BJ (cell line): ENCODE measurements around the gene FRZB. TPM values are rescaled to one million over a fixed set of nuclear protein-coding genes. Genes with fewer than 3 reads are reported as not detected.

Experiments used
- CTCF ChIA-PET: fragments of 350-600 bp; formaldehyde crosslinking; extraction: SDS; loops from one replicate; lab custom pipeline; 2021; ENCODE audit warnings: antibody characterized with exemption, inconsistent platforms; lab: Yijun Ruan, JAX
- POLR2A ChIA-PET: fragments of 300-600 bp; sonication (Branson Sonifier 250); formaldehyde crosslinking; extraction: SDS; loops from one replicate; lab custom pipeline; 2021; ENCODE audit warnings: antibody characterized with exemption; lab: Charles Lee
- DNase-seq: peaks from one replicate; pipeline ENCODE4 v3.0.0-alpha.2; 2011; ENCODE audit warnings: low read depth
- H3K27me3 ChIP-seq: 2 replicates; pipeline ENCODE4 v1.6.0; 2011; ENCODE audit warnings: low read length; ENCODE audit not compliant: control insufficient read depth, insufficient read depth
- H3K36me3 ChIP-seq: 2 replicates; pipeline ENCODE4 v1.5.1; 2011; ENCODE audit warnings: low read length; ENCODE audit not compliant: control insufficient read depth, insufficient read depth
- H3K4me3 ChIP-seq: 2 replicates; pipeline ENCODE4 v1.5.1; 2011; ENCODE audit warnings: low read depth, mild to moderate bottlenecking, control low read depth, low read length
- polyA plus RNA-seq: library from polyadenylated mRNA; depleted of rRNA; stranded (reverse); fragments of >200 nt; gene quantifications from 2 replicates; pipeline ENCODE4 v1.2.3, GENCODE V29; 2011
- TF ChIP-seq, protein P1 (sequence below): IDR thresholded peaks from 2 replicates; pipeline ENCODE4 v1.5.1; 2011; ENCODE audit warnings: low read depth, mild to moderate bottlenecking, control low read depth, inconsistent platforms, low read length, moderate library complexity; ENCODE audit not compliant: insufficient read depth

Gene FRZB
- polyA plus RNA-seq, 1 experiment, result 0.28 TPM

DNA sequence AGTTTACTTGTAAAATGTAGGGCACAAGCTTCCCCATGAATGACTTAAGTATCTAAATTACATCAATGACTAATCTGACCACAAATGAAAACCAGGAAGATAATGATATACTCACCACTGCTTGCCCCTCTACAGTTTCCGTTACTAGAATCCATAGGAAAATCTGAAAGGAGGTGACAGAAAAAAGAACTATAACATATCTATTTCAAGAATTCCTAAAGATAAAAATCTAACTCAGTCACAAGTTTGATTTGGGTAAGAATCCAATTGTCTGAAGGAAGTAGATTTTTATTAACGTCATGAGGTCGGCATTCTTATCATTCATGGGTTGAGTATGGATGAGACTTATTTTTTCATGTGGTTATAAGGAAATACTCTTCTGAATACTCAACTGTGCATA, 7.8 kb downstream of the FRZB start:
- Histone ChIP-seq H3K4me3 (no peak overlapping the region), H3K27me3 (no peaks in the 10 kb centered on the region), H3K36me3 (no peaks in the 10 kb centered on the region)
- TF ChIP-seq, protein P1, sequence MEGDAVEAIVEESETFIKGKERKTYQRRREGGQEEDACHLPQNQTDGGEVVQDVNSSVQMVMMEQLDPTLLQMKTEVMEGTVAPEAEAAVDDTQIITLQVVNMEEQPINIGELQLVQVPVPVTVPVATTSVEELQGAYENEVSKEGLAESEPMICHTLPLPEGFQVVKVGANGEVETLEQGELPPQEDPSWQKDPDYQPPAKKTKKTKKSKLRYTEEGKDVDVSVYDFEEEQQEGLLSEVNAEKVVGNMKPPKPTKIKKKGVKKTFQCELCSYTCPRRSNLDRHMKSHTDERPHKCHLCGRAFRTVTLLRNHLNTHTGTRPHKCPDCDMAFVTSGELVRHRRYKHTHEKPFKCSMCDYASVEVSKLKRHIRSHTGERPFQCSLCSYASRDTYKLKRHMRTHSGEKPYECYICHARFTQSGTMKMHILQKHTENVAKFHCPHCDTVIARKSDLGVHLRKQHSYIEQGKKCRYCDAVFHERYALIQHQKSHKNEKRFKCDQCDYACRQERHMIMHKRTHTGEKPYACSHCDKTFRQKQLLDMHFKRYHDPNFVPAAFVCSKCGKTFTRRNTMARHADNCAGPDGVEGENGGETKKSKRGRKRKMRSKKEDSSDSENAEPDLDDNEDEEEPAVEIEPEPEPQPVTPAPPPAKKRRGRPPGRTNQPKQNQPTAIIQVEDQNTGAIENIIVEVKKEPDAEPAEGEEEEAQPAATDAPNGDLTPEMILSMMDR, result no peak
- CTCF ChIA-PET, result no interaction called here
- POLR2A ChIA-PET, result no interaction called here
- no peak for DNase-seq

DNA sequence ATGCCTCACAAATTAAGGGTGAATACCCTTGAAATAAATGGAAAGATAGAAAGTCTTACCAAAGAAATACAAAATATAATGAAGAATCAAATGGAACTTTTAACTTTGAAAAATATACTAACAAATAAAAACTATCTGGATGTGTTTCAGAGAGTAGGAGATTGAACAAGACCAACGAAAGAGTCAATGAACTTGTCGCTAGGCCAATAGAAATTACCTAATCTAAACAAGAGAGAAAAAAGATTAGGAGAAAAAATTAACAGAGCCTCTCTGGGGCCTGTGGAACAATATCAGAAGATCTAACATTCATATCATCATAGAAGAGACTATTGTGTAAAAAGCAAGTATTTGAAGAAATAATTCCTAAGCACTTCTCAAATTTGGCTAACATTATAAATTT, 11.1 kb downstream of the FRZB start:
- DNase-seq, result no peak
- CTCF ChIA-PET, result no interaction called here

DNA sequence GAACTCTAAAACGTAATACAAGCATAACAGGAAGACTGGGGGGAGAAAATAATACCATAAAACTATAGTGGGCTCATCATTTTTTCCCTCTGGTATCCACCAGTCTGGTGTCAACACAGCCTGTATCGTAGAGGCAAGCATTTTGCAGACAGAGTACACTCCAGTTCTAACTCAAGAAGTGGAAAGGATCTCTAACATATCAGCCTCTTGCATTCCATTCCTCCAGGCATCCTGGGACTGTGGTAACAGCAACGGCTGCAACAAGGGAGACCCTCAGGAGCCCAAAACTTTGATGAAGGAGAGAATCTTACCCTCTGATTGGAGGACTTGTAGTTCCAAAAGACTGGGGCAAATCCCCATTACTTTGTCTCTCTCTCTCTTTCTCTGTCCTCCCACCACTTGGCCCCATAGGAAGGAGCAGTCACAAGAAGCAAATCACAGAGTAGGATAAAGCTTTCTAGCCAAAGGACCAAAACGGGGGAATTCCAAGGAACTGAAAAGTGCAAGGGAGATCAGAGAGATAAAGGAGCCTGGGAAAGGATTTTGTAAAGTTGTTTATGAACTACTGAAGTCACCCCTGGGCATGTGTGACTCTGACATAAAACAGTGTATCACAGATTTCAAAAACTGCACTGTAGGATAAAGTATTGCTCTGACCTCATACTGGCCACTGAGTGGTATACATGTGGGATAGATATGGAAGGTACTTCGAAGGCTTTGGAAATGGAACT, 11.9 kb downstream of the FRZB start:
- POLR2A ChIA-PET, result no interaction called here
- no peak overlapping the region for H3K4me3 ChIP-seq
- CTCF ChIA-PET, result no interaction called here
- no peak for DNase-seq
- no peaks in the 10 kb centered on the region for H3K27me3 ChIP-seq
- H3K36me3 ChIP-seq, result no peaks in the 10 kb centered on the region
- TF ChIP-seq, protein P1, result no peak

More for the DNA sequence above, 11.1 kb downstream of the FRZB start:
- H3K27me3 ChIP-seq, result no peaks in the 10 kb centered on the region
- no peak overlapping the region for H3K4me3 ChIP-seq
- TF ChIP-seq, protein P1, result no peak
- H3K36me3 ChIP-seq, result no peaks in the 10 kb centered on the region
- POLR2A ChIA-PET, result no interaction called here

DNA sequence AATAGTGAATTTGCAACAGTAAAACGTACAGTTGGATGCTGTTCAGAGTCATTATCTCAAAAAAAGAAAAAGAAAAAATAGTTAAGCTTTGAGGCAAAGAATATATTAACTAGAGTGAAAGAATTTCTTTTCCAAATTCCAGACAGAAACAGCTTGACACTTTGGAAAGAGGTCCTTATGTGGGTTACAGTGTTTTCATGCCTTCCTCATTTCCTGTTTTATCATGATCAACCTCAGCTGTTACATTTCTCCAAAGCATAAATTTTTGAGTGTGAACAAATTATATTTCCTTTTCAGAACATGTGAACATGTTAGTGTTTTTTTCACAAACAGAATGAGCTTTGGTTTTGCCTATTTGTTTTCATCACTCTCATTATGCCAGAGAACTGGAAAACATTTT, 13.6 kb downstream of the FRZB start:
- ChIA-PET POLR2A (no interaction called here), CTCF (interaction anchor here (1.5 kb wide), 1 partner anchor 9 kb away, joined by 4 read pairs; no protein-coding TSS in a partner anchor)
- H3K36me3 ChIP-seq, result no peaks in the 10 kb centered on the region
- TF ChIP-seq, protein P1, result no peak
- no peak overlapping the region for H3K4me3 ChIP-seq
- no peaks in the 10 kb centered on the region for H3K27me3 ChIP-seq
- DNase-seq, result no peak

DNA sequence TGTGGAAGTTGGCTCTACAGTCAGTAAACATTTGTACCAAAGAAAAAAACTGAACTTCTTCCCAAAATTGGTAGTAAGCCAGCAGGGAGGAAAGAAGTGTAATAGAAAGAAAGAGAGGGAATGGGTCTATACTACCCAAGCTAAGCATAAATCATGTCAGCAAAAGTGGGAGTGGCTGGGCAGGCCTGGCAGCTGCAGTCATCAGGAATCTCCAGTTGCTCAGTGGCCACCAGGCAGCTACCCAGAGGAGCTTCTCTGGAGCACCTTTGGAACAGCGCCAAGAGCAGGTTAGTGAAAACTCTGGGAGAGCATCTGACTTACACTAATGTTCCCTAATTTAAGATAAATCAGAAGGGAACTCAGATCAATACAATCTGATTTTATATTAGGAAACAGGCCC, 14.3 kb downstream of the FRZB start:
- POLR2A ChIA-PET, result no interaction called here
- H3K36me3 ChIP-seq, result no peaks in the 10 kb centered on the region
- no peaks in the 10 kb centered on the region; the same call in 1 of the 2 replicates for H3K27me3 ChIP-seq
- TF ChIP-seq, protein P1, result no peak
- no peak overlapping the region for H3K4me3 ChIP-seq
- no peak for DNase-seq
- CTCF ChIA-PET, result interaction anchor here (1.0 kb wide), 1 partner anchor 10 kb away, joined by 3 read pairs; no protein-coding TSS in a partner anchor
